Uterus (tissue), 4 donors: Measurements from ENCODE around the gene NSG1. TPM values are rescaled to one million over a fixed set of nuclear protein-coding genes. Genes with fewer than 3 reads are reported as not detected.

Experiments used
- DNase-seq, 2 donors: peaks; one replicate each; pipeline ENCODE4 v3.0.0-alpha.2; 2019 to 2020
- H3K27ac ChIP-seq, 2 donors: fragments of 200-600 bp; sonication (generic); 1 replicate in 1 of 2; 2 replicates in 1 of 2; pipeline ENCODE4 v1.5.1; 2016 to 2018
- H3K27me3 ChIP-seq, 2 donors: fragments of 200-600 bp; sonication (generic); one replicate each; pipeline ENCODE4 v1.5.1; 2018 to 2019; ENCODE audit warnings: control low read depth in 1 of 2
- H3K36me3 ChIP-seq, 2 donors: fragments of 200-600 bp; sonication (generic); one replicate each; pipeline ENCODE4 v1.5.1; 2019; ENCODE audit warnings: control low read depth in 1 of 2
- H3K4me1 ChIP-seq, 2 donors: fragments of 200-600 bp; sonication (generic); one replicate each; pipeline ENCODE4 v1.5.1; 2018 to 2019; ENCODE audit warnings: control low read depth in 1 of 2
- H3K4me3 ChIP-seq, 2 donors: fragments of 200-600 bp; sonication (generic); 1 replicate in 1 of 2; 2 replicates in 1 of 2; pipeline ENCODE4 v1.5.1; 2018 to 2019; ENCODE audit warnings: mild to moderate bottlenecking in 1 of 2
- H3K9me3 ChIP-seq, 2 donors: fragments of 200-600 bp; sonication (generic); one replicate each; pipeline ENCODE4 v1.5.1; 2019; ENCODE audit warnings: control low read depth in 1 of 2
- POLR2A ChIP-seq, 2 donors: fragments of 450-650 bp; IDR thresholded peaks; one replicate each; pipeline ENCODE4 v1.6.1; 2016; ENCODE audit warnings: antibody characterized with exemption in 2 of 2, mild to moderate bottlenecking in 1 of 2, moderate library complexity in 1 of 2
- intact Hi-C: fragments of 100-400 bp; cut with DNase I; formaldehyde crosslinking; loops from one replicate; pipeline ENCODE4 v1.15.1; 2023; ENCODE audit warnings: low total_unique reads
- total RNA-seq, 4 donors: library from RNA; depleted of rRNA in 3 of 4; stranded (reverse); fragments of >200 nt in 3 of 4; gene quantifications; one replicate each; pipeline versions ENCODE4 v1.1.0 to v1.2.4, GENCODE V29; 2014 to 2023
- TF ChIP-seq, protein P1 (sequence below), 4 experiments: fragments of 200-600 bp in 2 of 4; fragments of 450-650 bp in 2 of 4; sonication (generic) in 2 of 4; IDR thresholded peaks; one replicate each; pipeline ENCODE4 v1.5.1; 2016 to 2019; ENCODE audit warnings: antibody characterized with exemption in 4 of 4, mild to moderate bottlenecking in 2 of 4, moderate library complexity in 1 of 4
- donor health status: DM: yes; HTN: yes; CAD: no.

NSG1 gene
- total RNA-seq, 4 donors from 2014 or later: 3.6 to 11.2 (median 3.8) TPM; not detected in 1

- Histone ChIP-seq H3K36me3 (no peaks in the 10 kb centered on the region), H3K9me3 (no peaks in the 10 kb centered on the region)
- no peak for DNase-seq
Measured at GRCh38 chr4:4413373-4413725, 26.4 kb downstream of the NSG1 start.

GRCh38 chr4:4413806-4414205, 26.9 kb downstream of the NSG1 start:
- Histone ChIP-seq H3K4me1 (no peaks in the 10 kb centered on the region), H3K4me3 (no peak overlapping the region), H3K27ac (no peak overlapping the region), H3K36me3 (no peaks in the 10 kb centered on the region), H3K9me3 (no peaks in the 10 kb centered on the region), H3K27me3 (no peaks in the 10 kb centered on the region)
- intact Hi-C loops: no loop called here
- no peak for DNase-seq
- no peak for TF ChIP-seq POLR2A (IDR thresholded peaks at IDR 0.05)
- TF ChIP-seq, protein P1, sequence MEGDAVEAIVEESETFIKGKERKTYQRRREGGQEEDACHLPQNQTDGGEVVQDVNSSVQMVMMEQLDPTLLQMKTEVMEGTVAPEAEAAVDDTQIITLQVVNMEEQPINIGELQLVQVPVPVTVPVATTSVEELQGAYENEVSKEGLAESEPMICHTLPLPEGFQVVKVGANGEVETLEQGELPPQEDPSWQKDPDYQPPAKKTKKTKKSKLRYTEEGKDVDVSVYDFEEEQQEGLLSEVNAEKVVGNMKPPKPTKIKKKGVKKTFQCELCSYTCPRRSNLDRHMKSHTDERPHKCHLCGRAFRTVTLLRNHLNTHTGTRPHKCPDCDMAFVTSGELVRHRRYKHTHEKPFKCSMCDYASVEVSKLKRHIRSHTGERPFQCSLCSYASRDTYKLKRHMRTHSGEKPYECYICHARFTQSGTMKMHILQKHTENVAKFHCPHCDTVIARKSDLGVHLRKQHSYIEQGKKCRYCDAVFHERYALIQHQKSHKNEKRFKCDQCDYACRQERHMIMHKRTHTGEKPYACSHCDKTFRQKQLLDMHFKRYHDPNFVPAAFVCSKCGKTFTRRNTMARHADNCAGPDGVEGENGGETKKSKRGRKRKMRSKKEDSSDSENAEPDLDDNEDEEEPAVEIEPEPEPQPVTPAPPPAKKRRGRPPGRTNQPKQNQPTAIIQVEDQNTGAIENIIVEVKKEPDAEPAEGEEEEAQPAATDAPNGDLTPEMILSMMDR (IDR thresholded peaks at IDR 0.05): no peak

More at GRCh38 chr4:4413373-4413725, 26.4 kb downstream of the NSG1 start:
- Histone ChIP-seq H3K27me3 (no peaks in the 10 kb centered on the region), H3K27ac (no peak overlapping the region), H3K4me3 (no peak overlapping the region), H3K4me1 (no peaks in the 10 kb centered on the region)
- TF ChIP-seq, protein P1 (IDR thresholded peaks at IDR 0.05): no peak
- no peak for TF ChIP-seq POLR2A (IDR thresholded peaks at IDR 0.05)
- intact Hi-C loops: no loop called here

- H3K36me3 ChIP-seq: no peaks in the 10 kb centered on the region
- no peak overlapping the region for H3K27ac ChIP-seq
- no peak for DNase-seq
- TF ChIP-seq, protein P1 (IDR thresholded peaks at IDR 0.05): no peak
- TF ChIP-seq POLR2A (IDR thresholded peaks at IDR 0.05): no peak
- no peaks in the 10 kb centered on the region for H3K27me3 ChIP-seq
- no peaks in the 10 kb centered on the region for H3K4me1 ChIP-seq
- no peaks in the 10 kb centered on the region for H3K9me3 ChIP-seq
- intact Hi-C loops: no loop called here
- no peak overlapping the region for H3K4me3 ChIP-seq
Measured at GRCh38 chr4:4415107-4415805, 28.4 kb downstream of the NSG1 start.

DNA sequence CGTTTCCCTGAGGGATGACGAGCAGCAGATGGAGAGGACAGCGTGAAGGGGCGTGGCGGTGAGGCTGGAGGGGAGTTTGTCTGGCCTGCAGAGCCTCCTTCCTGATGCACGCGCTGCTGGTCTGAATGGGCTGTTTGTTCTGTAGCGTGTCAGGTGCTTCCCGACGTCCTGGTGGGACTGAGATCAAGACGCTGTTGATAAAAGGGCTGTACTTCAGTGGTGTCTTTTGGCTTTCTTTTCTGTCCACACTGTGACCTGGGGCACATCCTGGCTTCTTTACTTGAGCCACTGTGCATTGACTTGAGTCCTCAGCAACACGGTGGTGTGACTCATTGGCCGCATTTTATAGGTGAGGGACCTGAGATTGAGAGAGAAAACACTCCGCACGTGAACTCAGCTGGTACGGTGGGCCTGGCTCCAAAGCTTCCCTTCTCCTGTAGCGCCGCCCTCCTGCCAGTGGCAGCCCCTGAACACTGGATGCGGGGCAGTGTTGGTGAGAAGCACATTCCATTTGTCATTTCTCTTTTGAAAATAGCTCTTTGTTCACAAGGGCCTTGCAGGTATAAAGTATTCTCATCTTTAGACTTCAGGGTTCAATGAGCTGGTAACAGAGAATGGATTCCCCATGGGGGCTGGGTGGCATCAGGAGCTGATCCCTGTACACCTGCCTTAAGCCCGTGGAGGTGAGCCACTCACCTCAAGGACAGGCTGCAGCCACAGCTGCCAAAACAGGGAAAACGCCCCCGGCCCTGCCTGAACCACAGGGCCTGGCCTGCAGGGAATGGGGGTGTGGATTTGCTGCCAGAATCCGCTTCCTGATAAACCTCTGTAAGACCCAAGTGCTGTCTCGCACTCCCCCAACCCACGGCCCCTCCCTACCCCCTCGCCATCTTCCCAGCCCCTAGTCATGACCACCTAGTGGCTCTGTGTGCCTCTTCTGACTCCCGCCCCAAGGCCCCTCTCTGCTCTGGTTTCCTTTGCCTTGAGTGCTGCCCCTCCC, 29.2 kb downstream of the NSG1 start:
- TF ChIP-seq, protein P1 (IDR thresholded peaks at IDR 0.05): no peak
- no peak for DNase-seq
- H3K36me3 ChIP-seq: no peaks in the 10 kb centered on the region
- H3K4me1 ChIP-seq: no peaks in the 10 kb centered on the region
- H3K27me3 ChIP-seq: no peaks in the 10 kb centered on the region
- H3K9me3 ChIP-seq: no peaks in the 10 kb centered on the region
- H3K4me3 ChIP-seq: no peak overlapping the region
- intact Hi-C loops: no loop called here
- no peak overlapping the region for H3K27ac ChIP-seq

GRCh38 chr4:4416981-4417380, 30.1 kb downstream of the NSG1 start:
- DNase-seq: no peak
- Histone ChIP-seq H3K36me3 (no peaks in the 10 kb centered on the region), H3K4me1 (no peaks in the 10 kb centered on the region), H3K9me3 (no peaks in the 10 kb centered on the region), H3K27me3 (no peaks in the 10 kb centered on the region), H3K4me3 (no peak overlapping the region), H3K27ac (no peak overlapping the region)
- TF ChIP-seq POLR2A (IDR thresholded peaks at IDR 0.05): no peak
- TF ChIP-seq, protein P1 (IDR thresholded peaks at IDR 0.05): no peak
- intact Hi-C loops: no loop called here
